Neural cell (in vitro differentiated cells): ENCODE results near the gene EPYC. TPM values are rescaled to one million over a fixed set of nuclear protein-coding genes. Genes with fewer than 3 reads are reported as not detected.

ENCODE experiments used
- H2AFZ ChIP-seq: fragments of 200-600, 300-800 bp; sonication (generic), shearing (Covaris generic); 2 replicates; pipeline ENCODE4 v1.6.0; 2014; ENCODE audit warnings: low read depth, mild to moderate bottlenecking, antibody characterized with exemption, low read length, moderate library complexity
- H3F3A ChIP-seq: fragments of 200-600 bp; shearing (Covaris generic); 2 replicates; pipeline ENCODE4 v1.6.1; 2016; ENCODE audit warnings: mild to moderate bottlenecking, moderate library complexity, mixed read lengths, antibody characterized with exemption, low read length; ENCODE audit not compliant: insufficient read depth, poor library complexity, severe bottlenecking
- H3K27ac ChIP-seq: fragments of 200-600, 300-800 bp; sonication (generic), shearing (Covaris generic); 2 replicates; pipeline ENCODE4 v1.5.1; 2014; ENCODE audit warnings: mild to moderate bottlenecking, low read length, moderate library complexity
- H3K27me3 ChIP-seq: fragments of 300-800, 200-600 bp; sonication (generic), shearing (Covaris generic); 2 replicates; pipeline ENCODE4 v1.6.0; 2014; ENCODE audit warnings: mild to moderate bottlenecking, low read depth, low read length, moderate library complexity; ENCODE audit not compliant: insufficient read depth
- H3K36me3 ChIP-seq: fragments of 300-800, 200-600 bp; sonication (generic), shearing (Covaris generic); 2 replicates; pipeline ENCODE4 v1.5.1; 2014; ENCODE audit warnings: mild to moderate bottlenecking, antibody characterized with exemption, low read length, moderate library complexity; ENCODE audit not compliant: insufficient read depth
- H3K4me2 ChIP-seq: fragments of 300-800, 200-600 bp; sonication (generic), shearing (Covaris generic); 2 replicates; pipeline ENCODE4 v1.6.0; 2014; ENCODE audit warnings: mild to moderate bottlenecking, low read length
- H3K4me3 ChIP-seq: fragments of 300-800, 200-600 bp; sonication (generic), shearing (Covaris generic); 2 replicates; pipeline ENCODE4 v1.5.1; 2014; ENCODE audit warnings: mild to moderate bottlenecking, low read length, moderate library complexity
- H3K79me2 ChIP-seq: fragments of 200-600 bp; shearing (Covaris generic); replicated peaks from 2 replicates; pipeline ENCODE4 v1.6.0; 2014; ENCODE audit warnings: mild to moderate bottlenecking, low read length, moderate library complexity; ENCODE audit not compliant: insufficient read depth
- H3K9ac ChIP-seq: fragments of 300-800, 200-600 bp; sonication (generic), shearing (Covaris generic); 2 replicates; pipeline ENCODE4 v1.6.1; 2016; ENCODE audit warnings: mild to moderate bottlenecking, low read length, mixed read lengths
- H3K9me2 ChIP-seq: fragments of 200-600 bp; shearing (Covaris generic); 2 replicates; pipeline ENCODE4 v1.6.1; 2016; ENCODE audit warnings: mild to moderate bottlenecking, low read length, mixed read lengths; ENCODE audit not compliant: insufficient read depth
- H3K9me3 ChIP-seq: fragments of 200-600, 300-800 bp; sonication (generic), shearing (Covaris generic); 2 replicates; pipeline ENCODE4 v1.6.1; 2016; ENCODE audit warnings: mild to moderate bottlenecking, mixed run types, low read length, moderate library complexity, mixed read lengths
- H4K20me1 ChIP-seq: fragments of 200-600 bp; shearing (Covaris generic); 2 replicates; pipeline ENCODE4 v1.6.1; 2016; ENCODE audit warnings: mild to moderate bottlenecking, mixed run types; ENCODE audit not compliant: insufficient read depth
- EP300 ChIP-seq: fragments of 450-650 bp; conservative IDR thresholded peaks from 2 replicates; pipeline ENCODE4 v1.6.1; 2014; ENCODE audit warnings: antibody characterized with exemption, mild to moderate bottlenecking, moderate library complexity; ENCODE audit not compliant: poor library complexity, severe bottlenecking
- EZH2 ChIP-seq: fragments of 200-600, 300-800 bp; shearing (Covaris generic), sonication (generic); IDR thresholded peaks from 2 replicates; pipeline ENCODE4 v1.6.1; 2014; ENCODE audit warnings: antibody characterized with exemption, low read length, borderline replicate concordance, mild to moderate bottlenecking; ENCODE audit not compliant: insufficient read depth, poor library complexity, severe bottlenecking
- MXI1 ChIP-seq: fragments of 450-650 bp; conservative IDR thresholded peaks from 2 replicates; pipeline ENCODE4 v1.6.1; 2014; ENCODE audit warnings: antibody characterized with exemption, mild to moderate bottlenecking; ENCODE audit not compliant: poor library complexity, severe bottlenecking
- POLR2AphosphoS5 ChIP-seq: IDR thresholded peaks from 2 replicates; pipeline ENCODE4 v1.6.1; 2012
- RAD21 ChIP-seq: fragments of 450-650 bp; conservative IDR thresholded peaks from 2 replicates; pipeline ENCODE4 v1.6.1; 2014; ENCODE audit warnings: antibody characterized with exemption, mild to moderate bottlenecking, moderate library complexity
- REST ChIP-seq: IDR thresholded peaks from 2 replicates; pipeline ENCODE4 v1.6.1; 2012; ENCODE audit warnings: borderline replicate concordance
- SMC3 ChIP-seq: fragments of 450-650 bp; conservative IDR thresholded peaks from 2 replicates; pipeline ENCODE4 v1.6.1; 2014; ENCODE audit warnings: antibody characterized with exemption, mild to moderate bottlenecking, moderate library complexity; ENCODE audit not compliant: poor library complexity
- TAF1 ChIP-seq: IDR thresholded peaks from 2 replicates; pipeline ENCODE4 v1.6.1; 2012; ENCODE audit warnings: low read depth
- polyA plus RNA-seq: library from polyadenylated mRNA; depleted of rRNA; stranded (reverse); fragments of >200 nt; gene quantifications from 2 replicates; pipeline ENCODE4 v1.2.3, GENCODE V29; 2014
- TF ChIP-seq, protein P1 (sequence below): fragments of 450-650 bp; IDR thresholded peaks from 2 replicates; pipeline ENCODE4 v1.5.1; 2014; ENCODE audit warnings: antibody characterized with exemption, mild to moderate bottlenecking, moderate library complexity; ENCODE audit not compliant: poor library complexity, severe bottlenecking

The EPYC gene
- polyA plus RNA-seq, 1 donor from 2014 or later = not detected

DNA sequence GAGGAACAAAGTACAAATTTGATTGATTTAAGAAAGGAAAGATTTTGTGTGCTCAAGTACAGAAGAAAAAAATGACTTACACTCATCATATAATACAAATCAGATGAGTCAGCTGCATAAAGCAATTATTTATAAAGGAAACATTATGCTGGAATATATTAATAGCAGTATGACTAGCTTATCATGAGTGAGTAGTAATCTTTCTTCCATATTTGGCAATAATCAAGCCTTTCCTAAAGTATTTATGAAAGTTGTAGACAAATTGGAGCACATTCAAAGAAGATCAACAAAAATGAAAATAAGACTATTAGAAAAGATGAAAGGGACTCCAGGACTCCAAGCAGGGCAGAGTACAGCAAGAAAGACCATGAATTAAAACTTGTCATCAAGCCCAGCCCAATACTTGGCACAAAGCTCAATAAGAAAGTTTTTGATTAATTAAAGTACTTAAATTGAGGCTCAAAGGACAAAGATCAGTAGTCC lies 82.6 kb downstream of the EPYC start:
- Histone ChIP-seq H3K4me3 (no peak overlapping the region), H3K27ac (no peak overlapping the region), H3K79me2 (no peaks in the 10 kb centered on the region), H3K36me3 (no peaks in the 10 kb centered on the region), H3K9me2 (no peaks in the 10 kb centered on the region), H3K9ac (no peak overlapping the region), H3K9me3 (no peaks in the 10 kb centered on the region), H3K27me3 (no peaks in the 10 kb centered on the region), H3F3A (no peaks in the 10 kb centered on the region), H2AFZ (no peak overlapping the region), H4K20me1 (no peaks in the 10 kb centered on the region), H3K4me2 (no peak overlapping the region)
- TF ChIP-seq TAF1 (no peak), EZH2 (no peak), REST (no peak), POLR2AphosphoS5 (no peak), EP300 (no peak), MXI1 (no peak), RAD21 (no peak), SMC3 (no peak)
- TF ChIP-seq, protein P1, sequence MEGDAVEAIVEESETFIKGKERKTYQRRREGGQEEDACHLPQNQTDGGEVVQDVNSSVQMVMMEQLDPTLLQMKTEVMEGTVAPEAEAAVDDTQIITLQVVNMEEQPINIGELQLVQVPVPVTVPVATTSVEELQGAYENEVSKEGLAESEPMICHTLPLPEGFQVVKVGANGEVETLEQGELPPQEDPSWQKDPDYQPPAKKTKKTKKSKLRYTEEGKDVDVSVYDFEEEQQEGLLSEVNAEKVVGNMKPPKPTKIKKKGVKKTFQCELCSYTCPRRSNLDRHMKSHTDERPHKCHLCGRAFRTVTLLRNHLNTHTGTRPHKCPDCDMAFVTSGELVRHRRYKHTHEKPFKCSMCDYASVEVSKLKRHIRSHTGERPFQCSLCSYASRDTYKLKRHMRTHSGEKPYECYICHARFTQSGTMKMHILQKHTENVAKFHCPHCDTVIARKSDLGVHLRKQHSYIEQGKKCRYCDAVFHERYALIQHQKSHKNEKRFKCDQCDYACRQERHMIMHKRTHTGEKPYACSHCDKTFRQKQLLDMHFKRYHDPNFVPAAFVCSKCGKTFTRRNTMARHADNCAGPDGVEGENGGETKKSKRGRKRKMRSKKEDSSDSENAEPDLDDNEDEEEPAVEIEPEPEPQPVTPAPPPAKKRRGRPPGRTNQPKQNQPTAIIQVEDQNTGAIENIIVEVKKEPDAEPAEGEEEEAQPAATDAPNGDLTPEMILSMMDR = no peak

- no peak overlapping the region for H3K4me3 ChIP-seq
- no peaks in the 10 kb centered on the region for H3K36me3 ChIP-seq
- H3K9me3 ChIP-seq = no peaks in the 10 kb centered on the region
- TF ChIP-seq TAF1 = no peak
- TF ChIP-seq POLR2AphosphoS5 = no peak
- no peak for TF ChIP-seq REST
- H3K79me2 ChIP-seq = no peaks in the 10 kb centered on the region
- no peak overlapping the region for H2AFZ ChIP-seq
- H4K20me1 ChIP-seq = no peaks in the 10 kb centered on the region
- H3K9me2 ChIP-seq = no peaks in the 10 kb centered on the region
- no peak overlapping the region for H3K4me2 ChIP-seq
- H3K9ac ChIP-seq = no peak overlapping the region
- no peaks in the 10 kb centered on the region for H3K27me3 ChIP-seq
- H3F3A ChIP-seq = no peaks in the 10 kb centered on the region
- no peak overlapping the region for H3K27ac ChIP-seq
Measured at GRCh38 chr12:90921536-90921935, 83.2 kb downstream of the EPYC start.
